PC-9 (cell line): ENCODE measurements around the gene H19. TPM values are rescaled to one million over a fixed set of nuclear protein-coding genes. Genes with fewer than 3 reads are reported as not detected.

ENCODE experiments used
- BruUV-seq: library from RNA; stranded (reverse); fragments of 400-500 nt; replicated peaks from 2 replicates; lab custom pipeline; 2021; lab: Mats Ljungman, UMichigan
- CTCF ChIA-PET: fragments of 300-600 bp; sonication (Branson Sonifier 250); formaldehyde crosslinking; loops from one replicate; lab custom pipeline; 2022; ENCODE audit warnings: antibody characterized with exemption; lab: Charles Lee
- POLR2A ChIA-PET: fragments of 300-600 bp; sonication (Branson Sonifier 250); formaldehyde crosslinking; loops from one replicate; lab custom pipeline; 2022; ENCODE audit warnings: antibody characterized with exemption; ENCODE audit not compliant: unreplicated experiment; lab: Charles Lee
- DNase-seq, 2 experiments: peaks; one replicate each; pipeline versions ENCODE4 v3.0.0 to v3.0.0-alpha.2; 2015 to 2022; ENCODE audit warnings: mixed read lengths in 1 of 2
- H2AFZ ChIP-seq: fragments of 200-600 bp; sonication (generic); 2 replicates; pipeline ENCODE4 v1.8.1; 2017; ENCODE audit warnings: antibody characterized with exemption
- H3F3A ChIP-seq: fragments of 200-600 bp; sonication (generic); 2 replicates; pipeline ENCODE4 v1.8.1; 2017; ENCODE audit warnings: antibody characterized with exemption, mild to moderate bottlenecking, low read depth; ENCODE audit not compliant: insufficient read depth
- H3K27ac ChIP-seq: fragments of 200-600 bp; sonication (generic); 2 replicates; pipeline ENCODE4 v1.6.1; 2016; ENCODE audit warnings: mixed run types
- H3K27me3 ChIP-seq: fragments of 200-600 bp; sonication (generic); 2 replicates; pipeline ENCODE4 v1.6.1; 2016; ENCODE audit warnings: low read depth, mixed run types; ENCODE audit not compliant: insufficient read depth
- H3K36me3 ChIP-seq: fragments of 200-600 bp; sonication (generic); 2 replicates; pipeline ENCODE4 v1.6.1; 2016; ENCODE audit warnings: low read depth, mixed run types
- H3K4me1 ChIP-seq: fragments of 200-600 bp; sonication (generic); replicated peaks from 2 replicates; pipeline ENCODE4 v1.6.1; 2016; ENCODE audit warnings: mixed run types; ENCODE audit not compliant: insufficient read depth
- H3K4me2 ChIP-seq: fragments of 200-600 bp; sonication (generic); 2 replicates; pipeline ENCODE4 v1.6.1; 2017; ENCODE audit warnings: mixed run types
- H3K4me3 ChIP-seq: fragments of 200-600 bp; sonication (generic); 2 replicates; pipeline ENCODE4 v1.6.1; 2016; ENCODE audit warnings: mixed run types
- H3K79me2 ChIP-seq: fragments of 200-600 bp; sonication (generic); 2 replicates; pipeline ENCODE4 v1.6.1; 2017; ENCODE audit warnings: low read depth, mixed run types
- H3K9me2 ChIP-seq: fragments of 200-600 bp; sonication (generic); 2 replicates; pipeline ENCODE4 v1.8.1; 2017; ENCODE audit warnings: mild to moderate bottlenecking; ENCODE audit not compliant: insufficient read depth
- H3K9me3 ChIP-seq: fragments of 200-600 bp; sonication (generic); 2 replicates; pipeline ENCODE4 v1.8.1; 2016; ENCODE audit warnings: low read depth; ENCODE audit not compliant: insufficient read depth
- H4K20me1 ChIP-seq: fragments of 200-600 bp; sonication (generic); 2 replicates; pipeline ENCODE4 v1.8.1; 2017; ENCODE audit not compliant: insufficient read depth
- CTCF ChIP-seq: fragments of 200-600 bp; sonication (generic); conservative IDR thresholded peaks from 2 replicates; pipeline ENCODE4 v1.6.1; 2017; ENCODE audit warnings: mixed run types, antibody characterized with exemption, mild to moderate bottlenecking, moderate library complexity
- EZH2 ChIP-seq: fragments of 200-600 bp; sonication (generic); IDR thresholded peaks from 2 replicates; pipeline ENCODE4 v1.8.0; 2017; ENCODE audit warnings: antibody characterized with exemption, low read depth
- intact Hi-C: fragments of 100-400 bp; cut with micrococcal nuclease; formaldehyde crosslinking; loops from one replicate; pipeline ENCODE4 v1.10.0; 2022; ENCODE audit not compliant: unreplicated experiment
- total RNA-seq: library from RNA; stranded (reverse); gene quantifications from 2 replicates; pipeline ENCODE4 v1.2.3, GENCODE V29; 2021

The H19 gene
- total RNA-seq, 1 experiment from 2014 or later: 0.26 TPM

- H3K4me2 ChIP-seq: no peak overlapping the region
- ChIA-PET POLR2A (no interaction called here), CTCF (no interaction called here)
- no peak overlapping the region for H3K4me3 ChIP-seq
- no peaks in the 10 kb centered on the region for H3K27me3 ChIP-seq
- no peak overlapping the region for H3K27ac ChIP-seq
- no peaks in the 10 kb centered on the region for H3K4me1 ChIP-seq
- H3K9me2 ChIP-seq: no peaks in the 10 kb centered on the region
- BruUV-seq: no TSS peak
- TF ChIP-seq CTCF (no peak), EZH2 (no peak)
- no peaks in the 10 kb centered on the region for H3K36me3 ChIP-seq
- no peaks in the 10 kb centered on the region for H3K9me3 ChIP-seq
- intact Hi-C loops: no loop called here
- no peaks in the 10 kb centered on the region for H3F3A ChIP-seq
- no peak for DNase-seq
- H4K20me1 ChIP-seq: no peaks in the 10 kb centered on the region
- H2AFZ ChIP-seq: no peak overlapping the region
- no peaks in the 10 kb centered on the region for H3K79me2 ChIP-seq
These were observed 26.7 kb downstream of the H19 start for GRCh38 chr11:1970956-1971355.

GRCh38 chr11:1969776-1970175, 27.9 kb downstream of the H19 start:
- H3K4me2 ChIP-seq: no peak overlapping the region
- ChIA-PET POLR2A (interaction anchor here (0.5 kb wide), 1 partner anchor 17 kb away, joined by 4 read pairs; no protein-coding TSS in a partner anchor), CTCF (interaction anchor here (0.7 kb wide), 1 partner anchor 67 kb away, joined by 4 read pairs; no protein-coding TSS in a partner anchor)
- no peak overlapping the region for H2AFZ ChIP-seq
- no peaks in the 10 kb centered on the region for H3K27me3 ChIP-seq
- H3K27ac ChIP-seq: no peak overlapping the region
- intact Hi-C loops: no loop called here
- no peak overlapping the region for H3K4me3 ChIP-seq
- no peak for TF ChIP-seq EZH2
- TF ChIP-seq CTCF: no peak
- no peaks in the 10 kb centered on the region for H3K4me1 ChIP-seq
- H3K79me2 ChIP-seq: no peaks in the 10 kb centered on the region
- H4K20me1 ChIP-seq: no peaks in the 10 kb centered on the region
- BruUV-seq: no TSS peak
- no peaks in the 10 kb centered on the region for H3K9me3 ChIP-seq
- no peaks in the 10 kb centered on the region for H3F3A ChIP-seq
- H3K9me2 ChIP-seq: no peaks in the 10 kb centered on the region
- H3K36me3 ChIP-seq: no peaks in the 10 kb centered on the region
- DNase-seq: no peak

- CTCF ChIA-PET: interaction anchor here (0.7 kb wide), 1 partner anchor 67 kb away, joined by 4 read pairs; no protein-coding TSS in a partner anchor
- H3K4me2 ChIP-seq: no peak overlapping the region
- BruUV-seq: no TSS peak
- H3K4me3 ChIP-seq: no peak overlapping the region
- no peak overlapping the region for H3K27ac ChIP-seq
- POLR2A ChIA-PET: interaction anchor here (0.5 kb wide), 1 partner anchor 18 kb away, joined by 4 read pairs; no protein-coding TSS in a partner anchor
- H3K79me2 ChIP-seq: no peaks in the 10 kb centered on the region
- no peaks in the 10 kb centered on the region for H3K36me3 ChIP-seq
- H4K20me1 ChIP-seq: no peaks in the 10 kb centered on the region
- intact Hi-C loops: no loop called here
- TF ChIP-seq EZH2 (no peak), CTCF (no peak)
- no peak overlapping the region for H2AFZ ChIP-seq
- no peaks in the 10 kb centered on the region for H3K27me3 ChIP-seq
- no peaks in the 10 kb centered on the region for H3F3A ChIP-seq
- no peaks in the 10 kb centered on the region for H3K9me2 ChIP-seq
- H3K4me1 ChIP-seq: no peaks in the 10 kb centered on the region
- DNase-seq: no peak
- no peaks in the 10 kb centered on the region for H3K9me3 ChIP-seq
These were observed 28.6 kb downstream of the H19 start for GRCh38 chr11:1969035-1969434.
